HG02623 (cell line): ENCODE measurements around the gene TMEM244.
"Not testable (repeated sequence)": the region's sequence is repeated elsewhere in the genome, so short reads cannot be mapped to it uniquely, and the experiment has no call there.

Source experiments
- ATAC-seq: cut with Tn5 transposase; IDR thresholded peaks from one replicate; pipeline ENCODE4 v1.9.1; 2021; ENCODE audit warnings: moderate library complexity; ENCODE audit not compliant: unreplicated experiment

TMEM244 gene

DNA sequence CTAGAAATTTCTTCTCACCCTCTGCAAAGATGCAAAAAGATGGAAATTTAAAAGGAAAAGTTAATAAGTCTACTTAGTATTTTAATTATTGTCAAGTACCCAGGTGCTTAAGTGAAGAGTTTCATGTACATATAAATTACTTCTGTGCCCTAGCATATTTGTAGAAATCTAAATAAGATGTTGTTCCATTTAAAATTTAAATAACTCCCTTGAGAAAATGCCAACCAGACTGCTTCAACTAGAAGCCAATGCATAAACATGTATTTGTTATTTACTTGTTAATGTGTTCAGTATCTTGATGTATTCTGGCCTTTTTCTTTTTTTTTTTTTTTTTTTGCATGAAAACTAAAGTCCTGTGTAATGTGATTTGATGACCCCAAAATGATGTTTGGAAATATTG is 6.3 kb upstream of the TMEM244 start:
- no peak for ATAC-seq

DNA sequence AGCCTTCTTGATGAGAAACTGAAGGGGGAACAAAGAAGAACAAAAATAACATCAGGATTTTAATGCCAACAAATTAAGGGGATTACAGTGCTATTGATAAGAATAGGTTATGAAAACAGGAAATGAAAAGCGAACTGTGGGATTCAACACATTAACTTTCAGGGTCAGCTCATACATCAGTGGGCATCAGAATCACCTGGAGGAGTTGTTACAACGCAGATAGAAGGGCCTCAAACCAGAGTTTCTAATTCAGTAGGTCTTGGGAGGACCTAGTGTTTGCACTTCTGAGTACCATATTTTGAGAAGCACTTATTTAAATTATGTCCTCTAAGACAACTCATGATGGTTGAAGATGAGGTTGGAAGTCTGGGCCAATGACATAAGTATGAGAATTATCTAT is 5.6 kb upstream of the TMEM244 start:
- ATAC-seq: no peak

DNA sequence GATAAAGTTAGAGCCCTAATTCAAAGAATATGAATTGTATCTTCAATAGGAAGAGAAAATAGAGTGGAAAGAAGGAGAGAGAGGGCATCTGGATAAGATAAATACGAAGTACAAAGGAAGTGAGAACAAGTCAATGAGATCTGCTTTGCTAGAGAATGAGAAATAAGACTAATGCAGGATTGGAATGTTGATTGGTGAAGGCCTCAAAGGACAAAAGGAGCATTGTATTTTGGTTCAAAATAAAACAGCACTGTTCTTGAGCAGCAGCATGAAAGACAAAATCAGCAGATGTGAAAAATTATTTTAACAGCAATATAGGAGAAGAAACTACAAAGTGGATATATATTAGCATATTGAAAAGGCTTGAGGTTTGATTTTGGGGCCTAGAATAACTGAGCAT is 5.1 kb upstream of the TMEM244 start:
- ATAC-seq: no peak

DNA sequence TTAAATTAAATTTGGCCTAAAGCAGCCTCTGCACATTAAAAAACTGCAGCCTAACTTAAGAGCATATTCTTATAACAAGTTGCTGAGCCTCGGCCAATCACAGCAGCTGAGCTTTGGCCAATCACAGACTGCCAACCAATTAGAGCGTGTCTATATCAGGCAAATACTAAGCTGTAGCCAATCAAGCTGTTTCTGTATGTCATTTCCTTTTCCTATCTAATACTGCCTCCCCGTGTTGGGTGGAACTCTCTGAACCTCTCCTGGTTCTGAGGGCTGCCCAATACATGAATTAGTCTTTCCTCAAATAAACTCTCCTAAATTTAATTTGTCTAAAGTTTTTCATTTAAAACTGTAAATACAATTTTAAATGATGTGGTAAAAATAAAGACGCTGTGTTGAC is 3.9 kb upstream of the TMEM244 start:
- no peak for ATAC-seq

DNA sequence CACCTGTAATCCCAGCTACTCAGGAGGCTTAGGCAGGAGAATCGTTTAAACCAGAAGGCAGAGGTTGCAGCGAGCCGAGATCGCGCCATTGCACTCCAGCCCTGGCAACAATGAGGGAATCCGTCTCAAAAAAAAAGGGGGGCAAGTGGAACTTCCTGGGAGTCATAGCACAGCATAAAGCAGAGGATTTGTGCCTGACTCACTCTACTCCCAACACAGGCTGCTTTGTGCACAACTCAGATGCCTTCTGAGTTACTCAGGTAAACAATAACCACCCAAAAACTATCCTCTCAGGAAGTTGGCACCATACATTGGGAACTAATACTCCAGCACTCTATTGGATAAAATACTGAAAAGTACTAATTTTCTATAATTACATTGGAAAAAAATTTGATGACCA is 2.5 kb upstream of the TMEM244 start:
- no peak for ATAC-seq

DNA sequence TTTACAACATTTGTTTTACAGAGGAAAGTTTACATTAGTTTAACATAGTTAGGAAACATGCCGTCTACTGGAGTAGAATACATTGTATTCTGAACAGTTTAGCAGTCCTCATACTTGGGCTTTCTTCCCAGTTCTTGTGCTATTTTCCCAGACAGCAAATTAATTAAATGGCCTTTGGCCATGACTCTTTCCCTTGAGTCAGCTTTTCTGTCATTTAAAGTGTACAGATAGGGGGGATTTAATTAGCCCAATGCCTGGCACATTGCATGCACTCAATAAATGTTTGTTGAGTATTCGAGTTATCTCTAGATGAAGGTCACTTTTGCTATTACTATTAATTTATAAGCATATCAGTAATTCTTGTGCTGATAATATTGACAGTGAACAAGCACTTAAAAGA is 1.6 kb downstream of the TMEM244 start:
- no peak for ATAC-seq

DNA sequence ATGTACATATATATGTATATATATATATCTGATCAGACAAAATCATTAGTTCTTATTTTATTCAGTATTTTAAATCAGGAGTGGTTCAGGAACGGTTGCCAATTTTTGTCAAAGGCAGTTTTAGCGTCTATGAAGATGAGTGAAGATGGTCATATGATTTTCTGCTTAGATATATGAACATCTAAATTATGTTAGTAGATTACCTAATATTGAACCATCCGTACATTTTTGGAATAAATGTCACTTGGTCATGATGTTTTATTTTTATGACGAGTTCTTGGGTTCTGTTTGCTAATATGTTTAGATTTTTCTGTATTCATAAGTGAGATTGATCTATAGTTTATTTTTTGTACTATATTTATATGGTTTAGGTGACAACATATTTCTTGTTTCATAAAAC is 3.3 kb downstream of the TMEM244 start:
- ATAC-seq: no peak

DNA sequence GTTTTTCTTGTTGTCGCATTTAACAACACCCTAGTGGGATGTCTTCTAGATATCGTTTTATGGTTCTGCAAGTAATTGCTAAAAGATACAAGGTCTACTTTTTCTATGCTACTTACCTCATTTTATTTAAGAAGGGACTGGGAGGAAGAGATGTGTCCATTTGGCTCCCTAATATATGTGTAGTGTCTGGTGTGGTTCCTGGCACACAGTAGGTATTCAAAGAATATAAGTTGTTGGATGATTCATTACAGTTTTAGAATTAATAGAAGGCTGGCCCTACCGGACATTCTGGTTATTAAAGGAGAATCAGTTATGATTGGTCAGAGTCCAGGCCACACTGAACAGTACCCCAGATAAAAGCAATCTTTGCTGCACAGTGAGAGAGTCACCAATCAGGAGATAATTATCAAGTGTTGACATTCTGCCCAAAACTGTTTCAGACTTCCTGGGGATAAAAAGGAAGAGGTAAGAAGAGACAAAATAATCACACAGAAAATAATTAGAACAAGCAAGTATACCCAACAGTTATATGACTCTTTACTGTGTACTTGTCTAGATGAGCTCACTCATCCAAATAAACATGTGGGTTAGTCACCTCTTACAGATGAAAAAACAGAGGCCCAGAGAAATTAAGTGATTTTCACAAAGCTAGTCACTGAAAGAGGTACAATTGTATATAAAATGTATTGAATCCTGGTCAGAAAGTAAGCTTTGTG is 7.0 kb downstream of the TMEM244 start:
- ATAC-seq: no peak

DNA sequence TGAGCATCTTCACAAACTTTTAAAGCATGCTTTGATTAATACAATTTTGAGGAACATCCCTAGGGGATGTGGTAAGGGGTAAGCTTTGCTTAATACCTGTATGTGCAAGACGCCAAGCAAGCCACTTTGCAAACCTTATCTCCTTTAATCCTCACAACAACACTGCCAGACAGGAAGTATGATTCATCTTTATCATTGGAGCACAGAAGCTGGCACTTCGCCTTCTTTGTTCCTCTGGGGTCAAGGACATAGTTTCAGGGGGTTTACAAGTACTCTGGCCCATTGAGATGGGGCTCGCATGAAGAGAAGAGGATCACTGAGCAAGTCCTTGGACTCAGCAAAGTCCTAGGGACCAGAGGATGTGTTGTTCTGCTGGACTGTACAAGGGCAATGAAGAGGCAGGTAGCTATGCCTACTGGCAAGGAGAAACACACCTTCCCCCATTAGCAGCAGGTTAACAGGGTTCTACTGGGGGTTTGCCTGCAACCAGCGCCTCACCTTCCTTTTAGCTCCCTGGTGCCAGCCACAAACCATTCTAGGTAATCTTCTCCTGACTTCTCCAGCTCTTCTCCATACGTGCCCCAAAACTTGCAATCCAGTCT is 8.8 kb downstream of the TMEM244 start:
- no peak for ATAC-seq

DNA sequence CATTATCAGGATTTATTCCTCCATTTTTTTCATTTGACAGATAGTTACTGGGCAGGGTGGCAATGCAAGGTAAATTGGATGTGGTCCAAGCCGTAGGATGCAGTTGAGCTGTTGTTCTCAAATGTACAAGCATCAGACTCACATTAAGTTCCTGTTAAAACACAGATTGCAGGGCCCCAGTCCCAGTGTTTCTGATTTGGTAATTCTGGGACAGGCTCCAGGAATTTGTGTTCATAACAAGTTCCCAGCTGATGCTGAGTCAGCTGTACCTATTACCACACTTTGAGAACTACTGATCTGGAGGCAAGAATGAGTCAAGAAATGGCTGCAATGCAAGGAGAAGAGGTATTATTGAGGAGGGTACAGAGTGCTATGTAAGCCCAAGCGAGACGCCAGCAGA is 11.7 kb downstream of the TMEM244 start:
- no peak for ATAC-seq

DNA sequence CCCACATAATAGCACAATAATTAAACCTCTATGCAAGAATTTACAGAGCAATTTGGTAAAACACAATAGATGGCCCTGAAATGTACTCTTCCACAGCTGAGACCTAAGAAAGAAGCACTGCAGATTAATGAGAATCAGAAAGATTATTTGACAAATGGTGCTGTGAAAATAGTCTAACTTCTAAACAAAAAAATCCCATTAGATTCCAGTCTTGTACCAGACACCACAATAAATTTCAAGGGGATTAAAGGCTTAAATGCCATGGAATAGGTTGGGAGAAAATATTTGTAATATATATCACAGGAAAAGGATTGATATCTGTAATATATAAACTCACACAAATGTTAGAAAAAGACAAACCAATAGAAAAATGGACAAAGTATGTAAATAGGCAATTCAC is 14.4 kb downstream of the TMEM244 start:
- ATAC-seq: no peak

DNA sequence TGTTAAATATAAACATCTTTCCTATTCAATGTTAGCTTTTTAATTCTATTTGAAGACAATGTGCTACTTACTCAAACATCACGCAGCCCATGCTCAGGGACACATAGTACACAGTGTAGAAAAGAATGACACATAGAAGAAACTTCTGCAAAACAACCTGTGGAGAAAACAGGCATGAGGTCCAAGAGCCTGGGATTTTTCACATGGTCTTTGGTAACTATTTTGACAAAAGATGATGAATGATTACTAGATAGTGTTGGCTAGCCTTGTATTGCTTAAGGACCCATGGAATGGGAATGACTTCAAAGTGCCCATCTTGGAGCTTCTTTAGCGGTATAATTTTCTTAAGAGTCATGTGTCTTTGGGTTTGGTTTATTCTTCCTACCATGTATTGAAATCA is 15.4 kb downstream of the TMEM244 start:
- ATAC-seq: no peak

DNA sequence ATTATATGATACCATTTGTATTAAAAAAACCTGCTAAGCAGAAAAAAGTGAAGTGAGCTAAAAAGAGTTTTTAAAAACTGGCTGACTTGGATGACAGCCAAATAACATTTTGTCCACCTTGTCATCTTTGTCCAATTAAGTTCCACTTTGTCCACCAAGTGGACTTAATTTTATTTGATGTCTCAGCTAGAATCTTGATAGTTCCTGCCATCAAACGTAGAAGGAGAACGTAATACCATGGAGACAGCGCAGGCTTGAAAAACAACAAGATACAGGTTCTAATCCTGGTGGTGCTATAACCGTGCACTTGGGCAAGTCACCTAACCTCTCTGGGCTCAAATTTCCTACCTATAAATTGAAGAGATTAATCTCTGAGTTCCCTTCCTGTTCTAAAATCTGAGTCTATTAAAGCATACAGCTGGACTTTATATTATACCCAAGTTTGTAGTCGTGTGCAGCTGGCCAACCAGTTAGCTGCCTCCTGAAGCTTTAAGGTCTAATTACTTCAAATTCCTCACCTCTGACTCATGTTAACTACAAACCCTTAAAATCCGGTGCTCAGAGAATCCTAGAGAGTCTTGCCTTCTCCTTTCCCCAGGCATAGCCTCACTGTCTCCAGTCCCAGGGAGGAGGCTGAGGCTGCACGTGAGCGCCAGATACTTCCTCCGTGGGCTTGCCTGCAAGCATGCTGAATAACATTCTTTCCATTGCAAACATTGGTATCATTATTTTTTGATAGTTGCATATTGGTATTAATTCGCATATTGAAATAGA is 16.8 kb downstream of the TMEM244 start:
- no peak for ATAC-seq

DNA sequence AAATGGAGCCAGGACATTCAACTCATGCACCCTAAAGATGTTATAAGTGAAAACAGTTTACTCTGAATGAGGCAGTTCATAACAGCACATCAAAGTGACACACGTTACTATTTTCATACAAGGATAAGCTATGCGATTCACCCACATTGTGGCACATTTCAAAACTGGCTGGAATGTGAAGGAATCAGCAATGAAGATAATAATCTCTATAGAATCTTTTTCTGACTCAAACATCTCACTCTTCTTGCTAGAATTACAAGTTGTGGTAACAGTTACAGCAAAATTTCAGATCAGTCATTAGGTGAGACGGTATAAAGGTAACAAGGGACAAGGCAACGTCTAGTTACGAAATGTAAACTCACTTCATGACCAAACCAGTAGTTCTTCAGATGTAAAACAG is 17.5 kb downstream of the TMEM244 start:
- ATAC-seq: no peak

DNA sequence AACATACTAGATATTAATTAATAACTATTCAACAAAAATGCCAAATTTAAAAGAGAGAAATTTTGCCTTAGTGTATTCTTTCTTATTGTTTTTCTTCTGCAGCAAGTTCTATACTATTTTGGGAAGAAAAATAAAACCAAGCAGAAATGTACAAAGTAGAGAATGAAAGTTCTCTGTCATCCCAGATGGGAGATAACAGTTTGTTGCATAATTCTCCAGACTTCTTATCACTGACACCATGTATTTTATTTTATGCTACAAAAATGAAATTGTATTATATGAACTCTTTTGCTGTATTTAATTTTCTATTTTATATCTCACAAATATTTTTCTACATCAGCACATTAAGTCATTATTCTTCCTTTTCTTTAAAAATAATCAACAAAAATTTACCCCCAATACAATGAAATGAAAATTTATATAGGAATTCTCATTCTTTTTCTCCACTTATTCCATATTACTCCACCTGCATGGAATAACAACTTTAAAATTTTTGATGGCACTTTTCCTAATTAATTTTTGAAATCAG is 18.2 kb downstream of the TMEM244 start:
- no peak for ATAC-seq

DNA sequence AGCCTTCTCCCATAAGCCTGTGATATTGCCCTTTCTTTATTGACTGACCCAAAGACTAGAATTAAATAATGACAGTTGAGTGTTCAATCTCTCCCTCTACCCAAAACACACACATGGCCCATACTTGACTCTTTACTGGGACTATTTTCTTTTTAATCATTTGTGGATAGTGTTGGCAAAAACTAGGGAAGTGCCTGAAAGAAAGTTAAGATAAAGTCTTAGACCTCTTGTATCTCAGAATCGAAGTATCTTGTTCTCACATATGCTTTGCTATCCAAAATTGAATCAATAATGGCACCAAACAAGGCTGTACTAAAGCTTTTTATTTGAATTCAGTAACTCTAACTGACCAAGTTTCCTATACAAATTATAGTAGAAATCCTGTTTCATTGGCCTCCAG is 19.0 kb downstream of the TMEM244 start:
- no peak for ATAC-seq

DNA sequence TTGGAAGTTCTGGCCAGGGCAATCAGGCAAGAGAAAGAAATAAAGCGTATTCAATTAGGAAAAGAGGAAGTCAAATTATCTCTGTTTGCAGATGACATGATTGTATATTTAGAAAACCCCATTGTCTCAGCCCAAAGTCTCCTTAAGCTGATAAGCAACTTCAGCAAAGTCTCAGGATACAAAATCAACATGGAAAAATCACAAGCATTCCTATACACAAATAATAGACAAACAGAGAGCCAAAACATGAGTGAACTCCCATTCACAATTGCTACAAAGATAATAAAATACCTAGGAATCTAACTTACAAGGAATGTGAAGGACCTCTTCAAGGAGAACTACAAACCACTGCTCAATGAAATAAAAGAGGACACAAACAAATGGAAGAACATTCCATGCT is 21.6 kb downstream of the TMEM244 start:
- ATAC-seq: not testable (repeated sequence)

DNA sequence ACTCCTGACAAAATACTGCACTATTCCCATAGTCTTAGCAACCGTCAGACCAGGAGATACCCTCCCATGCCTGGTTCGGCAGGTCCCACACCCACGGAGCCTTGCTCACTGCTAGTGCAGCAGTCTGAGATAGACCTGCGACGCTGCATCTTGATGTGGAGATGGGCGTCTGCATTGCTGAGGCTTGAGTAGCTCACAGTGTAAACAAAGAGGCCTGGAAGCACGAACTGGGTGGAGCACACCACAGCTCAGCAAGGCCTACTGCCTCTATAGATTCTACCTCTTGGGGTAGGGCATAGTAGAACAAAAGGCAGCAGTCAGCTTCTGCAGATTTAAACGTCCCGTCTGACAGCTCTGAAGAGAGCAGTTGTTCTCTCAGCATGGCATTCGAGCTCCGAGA is 25.4 kb downstream of the TMEM244 start:
- ATAC-seq: no peak

DNA sequence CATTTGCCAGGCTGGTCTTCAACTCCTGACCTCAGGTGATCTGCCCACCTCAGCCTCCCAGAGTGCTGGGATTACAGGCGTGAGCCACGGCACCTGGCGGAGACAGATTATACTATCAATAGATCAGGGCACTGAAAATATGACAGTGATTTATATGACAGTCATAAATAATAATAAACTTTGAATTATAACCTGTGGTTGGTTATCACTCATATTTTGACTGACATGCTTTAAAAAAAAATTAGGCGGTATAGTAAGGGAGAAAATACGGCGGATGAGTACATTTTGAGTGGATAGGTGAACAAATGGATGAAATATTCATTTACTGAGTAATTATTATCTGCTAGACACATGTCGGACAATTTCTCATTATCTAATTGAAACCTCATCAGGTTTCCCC is 28.8 kb downstream of the TMEM244 start:
- ATAC-seq: no peak

DNA sequence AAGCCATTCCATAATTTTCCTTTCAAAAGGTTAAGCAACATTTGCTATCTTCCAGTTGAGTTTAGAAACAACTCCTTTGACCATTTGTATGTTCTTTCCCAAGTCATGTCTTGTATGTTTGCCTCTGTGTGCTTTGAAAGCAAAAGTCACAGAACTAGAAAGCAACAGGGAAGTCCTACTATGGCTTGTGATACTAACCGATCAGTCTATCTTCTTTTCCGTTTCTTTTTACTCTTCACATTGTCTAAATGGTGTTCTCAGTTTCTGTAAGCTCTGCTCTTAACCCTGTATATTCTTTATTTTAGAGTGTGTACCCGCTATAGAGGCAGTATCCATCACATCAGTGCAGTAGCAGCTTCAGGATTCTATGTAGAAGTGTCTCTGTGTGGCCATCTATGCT is 32.9 kb downstream of the TMEM244 start:
- no peak for ATAC-seq

DNA sequence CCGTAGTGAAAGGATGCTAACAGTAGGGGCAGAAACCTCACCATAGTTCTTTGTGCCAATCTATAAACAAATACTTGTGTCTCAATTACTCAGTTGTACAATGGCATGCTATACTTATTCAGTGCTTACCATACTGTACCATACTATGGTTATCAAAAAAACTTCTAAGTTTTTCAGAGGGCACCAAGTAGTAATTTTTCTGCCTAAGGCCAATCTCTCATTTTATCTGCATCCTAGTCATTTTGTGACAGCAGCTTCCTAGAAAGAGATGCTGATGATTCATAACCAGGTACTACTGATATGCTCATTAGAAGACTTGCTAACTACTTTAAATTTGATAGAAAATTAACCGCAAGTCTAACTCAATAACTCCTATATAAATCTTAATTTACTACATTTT is 42.9 kb downstream of the TMEM244 start:
- no peak for ATAC-seq

DNA sequence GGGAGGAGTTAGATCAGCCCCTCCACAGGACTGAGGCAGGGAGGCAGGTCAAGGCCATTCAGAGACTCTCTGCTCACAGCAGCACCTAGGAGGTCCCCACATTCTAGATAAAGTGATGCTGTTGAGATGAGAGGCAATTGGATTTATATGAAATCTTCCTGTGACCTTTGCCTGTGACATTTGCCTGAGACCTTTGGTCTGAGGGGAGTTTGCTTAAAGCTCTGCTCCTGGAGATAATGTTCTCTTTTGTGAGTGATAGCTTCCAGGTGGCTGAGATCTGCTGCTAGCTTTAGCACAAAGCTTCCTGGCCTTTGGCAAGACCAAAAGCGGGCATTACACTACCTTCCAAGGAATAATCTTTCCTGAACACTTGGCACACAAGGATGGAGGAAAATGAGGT is 43.3 kb downstream of the TMEM244 start:
- ATAC-seq: no peak
